DMS153 treated with DMSO at 0.1 percent for 48 hours (cell line): ENCODE measurements around the gene SNRNP27.
"Not testable (repeated sequence)": the region's sequence is repeated elsewhere in the genome, so short reads cannot be mapped to it uniquely, and the experiment has no call there.

Source experiments
- DNase-seq: peaks from one replicate; lab custom pipeline; 2025; ENCODE audit not compliant: unreplicated experiment; lab: John Stamatoyannopoulos, UW

The SNRNP27 gene

GRCh38 chr2:69945441-69945840 is 51.7 kb downstream of the SNRNP27 start:
- DNase-seq: no peak

- DNase-seq: no peak
Observed at GRCh38 chr2:69945941-69946340, 52.2 kb downstream of the SNRNP27 start.

- no peak for DNase-seq
Observed at GRCh38 chr2:69946351-69947324, 52.9 kb downstream of the SNRNP27 start.

- DNase-seq: no peak
Observed at GRCh38 chr2:69947325-69947931, 53.7 kb downstream of the SNRNP27 start.

- no peak for DNase-seq
Observed at GRCh38 chr2:69948032-69948962, 54.5 kb downstream of the SNRNP27 start.

- no peak for DNase-seq
Observed at GRCh38 chr2:69948963-69949645, 55.3 kb downstream of the SNRNP27 start.

- no peak for DNase-seq
Observed at GRCh38 chr2:69950241-69950640, 56.5 kb downstream of the SNRNP27 start.

GRCh38 chr2:69950671-69951070 is 56.9 kb downstream of the SNRNP27 start:
- not testable (repeated sequence) for DNase-seq

- DNase-seq: no peak
Observed at GRCh38 chr2:69952336-69953115, 58.8 kb downstream of the SNRNP27 start.

GRCh38 chr2:69954084-69954483 is 60.3 kb downstream of the SNRNP27 start:
- no peak for DNase-seq
